Smooth muscle cell of the brain vasculature (primary cell): ENCODE results near the gene ANKLE2.

Source experiments
- DNase-seq: peaks from one replicate; pipeline ENCODE4 v3.0.0-alpha.2; 2012; ENCODE audit warnings: low read depth, low spot score

Gene ANKLE2

GRCh38 chr12:132746613-132747012 is 15.0 kb downstream of the ANKLE2 start:
- DNase-seq = no peak

GRCh38 chr12:132743831-132744230 is 17.8 kb downstream of the ANKLE2 start:
- DNase-seq = no peak

GRCh38 chr12:132741620-132742019 is 20.0 kb downstream of the ANKLE2 start:
- DNase-seq = no peak

- DNase-seq = no peak
Observed at GRCh38 chr12:132740652-132741051, 21.0 kb downstream of the ANKLE2 start.

GRCh38 chr12:132740313-132740646 is 21.4 kb downstream of the ANKLE2 start:
- DNase-seq = no peak

GRCh38 chr12:132739600-132740312 is 21.9 kb downstream of the ANKLE2 start:
- no peak for DNase-seq

- no peak for DNase-seq
Observed at GRCh38 chr12:132736913-132737312, 24.7 kb downstream of the ANKLE2 start.

- no peak for DNase-seq
Observed at GRCh38 chr12:132736378-132736777, 25.3 kb downstream of the ANKLE2 start.

- DNase-seq = no peak
Observed at GRCh38 chr12:132735496-132735895, 26.1 kb downstream of the ANKLE2 start.

- peak; percentile 95 for DNase-seq
Observed at GRCh38 chr12:132734206-132734605, 27.4 kb downstream of the ANKLE2 start.

- DNase-seq = no peak
Observed at GRCh38 chr12:132731574-132731973, 30.1 kb downstream of the ANKLE2 start.

- no peak for DNase-seq
Observed at GRCh38 chr12:132730353-132730752, 31.3 kb downstream of the ANKLE2 start.

- no peak for DNase-seq
Observed at GRCh38 chr12:132729541-132730320, 31.9 kb downstream of the ANKLE2 start.

GRCh38 chr12:132728502-132728901 is 33.1 kb downstream of the ANKLE2 start:
- DNase-seq = no peak

- no peak for DNase-seq
Observed at GRCh38 chr12:132727091-132727794, 34.4 kb downstream of the ANKLE2 start.

GRCh38 chr12:132726386-132726785 is 35.2 kb downstream of the ANKLE2 start:
- DNase-seq = no peak

GRCh38 chr12:132724506-132725241 is 37.0 kb downstream of the ANKLE2 start:
- no peak for DNase-seq

- no peak for DNase-seq
Observed at GRCh38 chr12:132723764-132724140, 37.9 kb downstream of the ANKLE2 start.

- DNase-seq = no peak
Observed at GRCh38 chr12:132723015-132723763, 38.4 kb downstream of the ANKLE2 start.

- DNase-seq = no peak
Observed at GRCh38 chr12:132720606-132721345, 40.9 kb downstream of the ANKLE2 start.

- DNase-seq = no peak
Observed at GRCh38 chr12:132719954-132720324, 41.7 kb downstream of the ANKLE2 start.
